ENCODE data around the gene BRME1.

DNA sequence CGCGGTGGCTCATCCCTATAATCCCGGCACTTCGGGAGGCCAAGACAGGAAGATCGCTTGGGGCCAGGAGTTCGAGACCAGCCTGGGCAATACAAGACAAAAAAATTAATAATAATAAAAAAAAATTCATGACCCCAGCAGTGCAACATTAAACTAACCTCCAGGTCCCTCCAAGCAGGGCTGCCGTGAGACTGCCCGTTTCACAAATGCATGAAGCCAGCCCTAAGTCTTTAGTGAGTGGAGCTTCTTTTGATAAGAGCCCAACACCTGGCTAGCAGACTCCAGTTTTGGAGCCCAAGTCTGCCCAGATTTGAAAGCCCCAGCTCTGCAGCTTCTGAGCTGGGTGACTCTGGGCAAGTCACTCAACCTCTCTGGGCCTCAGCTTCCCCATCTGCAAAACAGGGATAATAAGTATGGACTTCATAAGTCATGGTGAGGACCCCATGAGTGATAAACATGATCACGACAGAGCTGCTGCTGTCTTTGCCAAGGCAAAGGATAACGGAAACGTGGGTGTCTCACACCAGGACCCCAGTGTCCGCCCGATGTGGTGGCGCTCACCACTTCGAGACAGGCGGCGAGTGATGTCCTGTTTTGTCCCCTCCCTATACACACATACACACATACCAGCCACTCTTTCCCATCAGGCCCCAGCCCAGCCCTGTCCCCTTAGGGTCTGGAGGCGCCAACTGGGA lies 67.3 kb downstream of the BRME1 start:
- TF ChIP-seq, protein P1, sequence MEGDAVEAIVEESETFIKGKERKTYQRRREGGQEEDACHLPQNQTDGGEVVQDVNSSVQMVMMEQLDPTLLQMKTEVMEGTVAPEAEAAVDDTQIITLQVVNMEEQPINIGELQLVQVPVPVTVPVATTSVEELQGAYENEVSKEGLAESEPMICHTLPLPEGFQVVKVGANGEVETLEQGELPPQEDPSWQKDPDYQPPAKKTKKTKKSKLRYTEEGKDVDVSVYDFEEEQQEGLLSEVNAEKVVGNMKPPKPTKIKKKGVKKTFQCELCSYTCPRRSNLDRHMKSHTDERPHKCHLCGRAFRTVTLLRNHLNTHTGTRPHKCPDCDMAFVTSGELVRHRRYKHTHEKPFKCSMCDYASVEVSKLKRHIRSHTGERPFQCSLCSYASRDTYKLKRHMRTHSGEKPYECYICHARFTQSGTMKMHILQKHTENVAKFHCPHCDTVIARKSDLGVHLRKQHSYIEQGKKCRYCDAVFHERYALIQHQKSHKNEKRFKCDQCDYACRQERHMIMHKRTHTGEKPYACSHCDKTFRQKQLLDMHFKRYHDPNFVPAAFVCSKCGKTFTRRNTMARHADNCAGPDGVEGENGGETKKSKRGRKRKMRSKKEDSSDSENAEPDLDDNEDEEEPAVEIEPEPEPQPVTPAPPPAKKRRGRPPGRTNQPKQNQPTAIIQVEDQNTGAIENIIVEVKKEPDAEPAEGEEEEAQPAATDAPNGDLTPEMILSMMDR (optimal IDR thresholded peaks at IDR 0.05 in 1 of 3, IDR thresholded peaks at IDR 0.05 in 1 of 3, conservative IDR thresholded peaks at IDR 0.05 in 1 of 3; ENCODE audit: extremely low read depth in 1 of 3, insufficient read depth in 2 of 3, low read length in 3 of 3) = no peak
- no peak for TF ChIP-seq EZH2 (IDR thresholded peaks at IDR 0.05; ENCODE audit: low read length)
